IMR-90 (cell line): ENCODE data around the gene VPS37C. TPM values are rescaled to one million over a fixed set of nuclear protein-coding genes. Genes with fewer than 3 reads are reported as not detected.

Source experiments
- ATAC-seq: fragments of 200-7000 bp; cut with Tn5 transposase; 2 replicates; pipeline ENCODE4 v1.9.1; 2020; ENCODE audit warnings: low read depth, mild to moderate bottlenecking, moderate library complexity
- BruUV-seq: library from RNA; stranded (reverse); fragments of 400-500 nt; replicated peaks from 2 replicates; lab custom pipeline; 2021; lab: Mats Ljungman, UMichigan
- CTCF ChIA-PET: fragments of 300-600 bp; formaldehyde crosslinking; extraction: SDS; loops from one replicate; lab custom pipeline; 2021; ENCODE audit warnings: antibody characterized with exemption; lab: Yijun Ruan, JAX
- POLR2A ChIA-PET: fragments of 300-600 bp; sonication (Branson Sonifier 250); formaldehyde crosslinking; loops from one replicate; lab custom pipeline; 2022; ENCODE audit warnings: antibody characterized with exemption; ENCODE audit not compliant: unreplicated experiment; lab: Charles Lee
- DNase-seq: peaks from one replicate; pipeline ENCODE4 v3.0.0; 2013
- H2AFZ ChIP-seq: replicated peaks from 2 replicates; pipeline ENCODE3; 2013; ENCODE audit warnings: low read length, mild to moderate bottlenecking; ENCODE audit not compliant: poor library complexity
- H2AK5ac ChIP-seq: 2 replicates; pipeline ENCODE4 v1.6.1; 2013; ENCODE audit warnings: low read depth, low read length, inconsistent platforms
- H2AK9ac ChIP-seq: replicated peaks from 2 replicates; pipeline ENCODE3; 2013; ENCODE audit warnings: mild to moderate bottlenecking, low read depth, low read length, moderate library complexity; ENCODE audit not compliant: poor library complexity
- H2BK120ac ChIP-seq: 2 replicates; pipeline ENCODE4 v1.6.1; 2013; ENCODE audit warnings: low read depth, low read length, inconsistent platforms
- H2BK15ac ChIP-seq: 3 replicates; pipeline ENCODE4 v1.6.1; 2013; ENCODE audit warnings: low read depth, low read length, inconsistent platforms
- H2BK20ac ChIP-seq: 2 replicates; pipeline ENCODE4 v1.6.1; 2013; ENCODE audit warnings: low read depth, mild to moderate bottlenecking, inconsistent platforms, low read length, moderate library complexity
- H2BK5ac ChIP-seq: 2 replicates; pipeline ENCODE4 v1.6.1; 2013; ENCODE audit warnings: mild to moderate bottlenecking, low read depth, low read length, inconsistent platforms; ENCODE audit not compliant: poor library complexity, severe bottlenecking
- H3K14ac ChIP-seq: replicated peaks from 2 replicates; pipeline ENCODE4 v1.6.1; 2013; ENCODE audit warnings: low read depth, low read length, inconsistent platforms
- H3K18ac ChIP-seq: 2 replicates; pipeline ENCODE4 v1.6.1; 2013; ENCODE audit warnings: low read depth, low read length, control low read depth
- H3K23ac ChIP-seq: 2 replicates; pipeline ENCODE4 v1.6.1; 2013; ENCODE audit warnings: low read depth, low read length, inconsistent platforms
- H3K27ac ChIP-seq: 2 replicates; pipeline ENCODE4 v1.5.1; 2013; ENCODE audit warnings: mild to moderate bottlenecking, control low read depth, low read length; ENCODE audit not compliant: insufficient read depth
- H3K27me3 ChIP-seq: 2 replicates; pipeline ENCODE4 v1.6.1; 2013; ENCODE audit warnings: low read length; ENCODE audit not compliant: control insufficient read depth, insufficient read depth
- H3K36me3 ChIP-seq: 2 replicates; pipeline ENCODE4 v1.6.1; 2013; ENCODE audit warnings: low read length, mixed read lengths; ENCODE audit not compliant: control insufficient read depth, insufficient read depth
- H3K4ac ChIP-seq: 2 replicates; pipeline ENCODE4 v1.6.1; 2013; ENCODE audit warnings: low read depth, low read length, inconsistent platforms
- H3K4me1 ChIP-seq: 2 replicates; pipeline ENCODE4 v1.6.1; 2013; ENCODE audit warnings: low read length, mixed read lengths; ENCODE audit not compliant: control insufficient read depth, insufficient read depth
- H3K4me2 ChIP-seq: 2 replicates; pipeline ENCODE4 v1.6.1; 2013; ENCODE audit warnings: low read depth, mild to moderate bottlenecking, control low read depth, low read length, moderate library complexity
- H3K4me3 ChIP-seq: 2 replicates; pipeline ENCODE4 v1.5.1; 2013; ENCODE audit warnings: low read depth, mild to moderate bottlenecking, control low read depth, low read length, moderate library complexity; ENCODE audit not compliant: insufficient read depth
- H3K56ac ChIP-seq: 2 replicates; pipeline ENCODE4 v1.6.1; 2013; ENCODE audit warnings: low read length, inconsistent platforms; ENCODE audit not compliant: insufficient read depth; ENCODE audit errors: extremely low read depth
- H3K79me1 ChIP-seq, 2 experiments: 2 replicates each; pipeline ENCODE4 v1.6.1; 2013; ENCODE audit warnings: low read length in 2 of 2, inconsistent platforms in 1 of 2, low read depth in 1 of 2
- H3K9ac ChIP-seq: 2 replicates; pipeline ENCODE4 v1.6.1; 2013; ENCODE audit warnings: low read depth, low read length, control low read depth
- H3K9me1 ChIP-seq: 2 replicates; pipeline ENCODE4 v1.6.1; 2013; ENCODE audit warnings: low read length, inconsistent platforms; ENCODE audit not compliant: insufficient read depth
- H3K9me3 ChIP-seq: 2 replicates; pipeline ENCODE4 v1.6.1; 2013; ENCODE audit warnings: low read length; ENCODE audit not compliant: control insufficient read depth, insufficient read depth
- H4K20me1 ChIP-seq: 2 replicates; pipeline ENCODE4 v1.6.1; 2013; ENCODE audit warnings: low read length, inconsistent platforms; ENCODE audit not compliant: insufficient read depth
- H4K5ac ChIP-seq: 2 replicates; pipeline ENCODE4 v1.6.1; 2013; ENCODE audit warnings: mild to moderate bottlenecking, low read depth, low read length, control low read depth
- H4K8ac ChIP-seq, 2 experiments: 2 replicates each; pipeline ENCODE4 v1.6.1; 2013; ENCODE audit warnings: low read depth in 2 of 2, low read length in 2 of 2, control low read depth in 1 of 2, inconsistent platforms in 1 of 2
- H4K91ac ChIP-seq: 2 replicates; pipeline ENCODE4 v1.6.1; 2013; ENCODE audit warnings: low read depth, low read length, inconsistent platforms; ENCODE audit not compliant: insufficient read depth
- BHLHE40 ChIP-seq: fragments of 150-350 bp; IDR thresholded peaks from 2 replicates; pipeline ENCODE4 v1.6.1; 2016; ENCODE audit warnings: mild to moderate bottlenecking, low read depth, low read length
- CEBPB ChIP-seq: IDR thresholded peaks from 2 replicates; pipeline ENCODE4 v1.6.1; 2012; ENCODE audit warnings: low read depth, low read length, improper control_type of control experiment
- CHD1 ChIP-seq: IDR thresholded peaks from 2 replicates; pipeline ENCODE4 v1.6.1; 2012; ENCODE audit warnings: low read depth, low read length, improper control_type of control experiment
- CTCF ChIP-seq: conservative IDR thresholded peaks from 2 replicates; pipeline ENCODE4 v1.5.1; 2012; ENCODE audit warnings: mild to moderate bottlenecking, low read depth, low read length, improper control_type of control experiment
- ELK1 ChIP-seq: fragments of 150-350 bp; IDR thresholded peaks from 2 replicates; pipeline ENCODE4 v1.6.1; 2016; ENCODE audit warnings: low read depth, mild to moderate bottlenecking, low read length, moderate library complexity, borderline replicate concordance
- FOS ChIP-seq: fragments of 150-350 bp; IDR thresholded peaks from 2 replicates; pipeline ENCODE4 v1.6.1; 2016; ENCODE audit warnings: low read depth, low read length
- MAZ ChIP-seq: IDR thresholded peaks from 2 replicates; pipeline ENCODE4 v1.6.1; 2012; ENCODE audit warnings: low read depth, mild to moderate bottlenecking, low read length, improper control_type of control experiment, moderate library complexity, borderline replicate concordance
- MXI1 ChIP-seq: IDR thresholded peaks from 2 replicates; pipeline ENCODE4 v1.6.1; 2012; ENCODE audit warnings: low read depth, mild to moderate bottlenecking, low read length, moderate library complexity, borderline replicate concordance
- NFE2L2 ChIP-seq: fragments of 150-350 bp; IDR thresholded peaks from 2 replicates; pipeline ENCODE4 v1.6.1; 2016; ENCODE audit warnings: low read depth, mild to moderate bottlenecking, low read length
- POLR2A ChIP-seq: IDR thresholded peaks from 2 replicates; pipeline ENCODE4 v1.6.1; 2012; ENCODE audit warnings: mild to moderate bottlenecking, low read depth, low read length
- RAD21 ChIP-seq: IDR thresholded peaks from 2 replicates; pipeline ENCODE4 v1.6.1; 2012; ENCODE audit warnings: low read length, improper control_type of control experiment
- RCOR1 ChIP-seq: IDR thresholded peaks from 2 replicates; pipeline ENCODE4 v1.6.1; 2012; ENCODE audit warnings: mild to moderate bottlenecking, low read length, improper control_type of control experiment; ENCODE audit not compliant: insufficient replicate concordance
- RFX5 ChIP-seq: IDR thresholded peaks from 2 replicates; pipeline ENCODE4 v1.8.0; 2012; ENCODE audit warnings: low read depth, mild to moderate bottlenecking, low read length, moderate library complexity
- SMC3 ChIP-seq: fragments of 150-350 bp; IDR thresholded peaks from 2 replicates; pipeline ENCODE4 v1.6.1; 2016; ENCODE audit warnings: low read depth, mild to moderate bottlenecking, antibody characterized with exemption, low read length, moderate library complexity
- USF2 ChIP-seq: fragments of 150-350 bp; IDR thresholded peaks from 2 replicates; pipeline ENCODE4 v1.6.1; 2017; ENCODE audit warnings: mild to moderate bottlenecking, antibody characterized with exemption, low read length, low read depth
- WGBS, 2 experiments: methylation state at CpG; one replicate each; pipeline versions ENCODE4 v1.1.5 to v1.1.7; 2013; ENCODE audit warnings: missing lambda C conversion rate in 2 of 2; ENCODE audit not compliant: insufficient read length in 1 of 2; ENCODE audit errors: extremely low coverage in 2 of 2; 5-methylcytosine and 5-hydroxymethylcytosine counted together
- dilution Hi-C: fragments of 300-500 bp; cut with HindIII; formaldehyde crosslinking; loops from one replicate; pipeline ENCODE4 v1.14.3; 2018; ENCODE audit warnings: low sequenced_read_pairs; ENCODE audit not compliant: unreplicated experiment
- in situ Hi-C: fragments of 300-500 bp; cut with MboI; formaldehyde crosslinking; loops from 3 replicates; pipeline ENCODE4 v1.14.3; 2019; ENCODE audit warnings: low sequenced_read_pairs, inconsistent platforms, mixed read lengths
- intact Hi-C: fragments of 100-400 bp; cut with micrococcal nuclease; formaldehyde crosslinking; loops from 2 replicates; pipeline ENCODE4 v1.10.0; 2022
- polyA plus RNA-seq, 3 experiments: library from polyadenylated mRNA; depleted of rRNA; stranded (reverse); fragments of >200 nt; gene quantifications; 2 replicates each; pipeline ENCODE4 v1.2.3, GENCODE V29; 2012; ENCODE audit warnings: low replicate concordance in 1 of 3
- total RNA-seq: library from RNA; depleted of rRNA; stranded (reverse); fragments of >200 nt; gene quantifications from 2 replicates; pipeline ENCODE4 v1.2.3, GENCODE V29; 2012

The VPS37C gene
- total and polyA plus RNA-seq, 2 of the 4 experiments (the other 2 are of a cell fraction) = 3.2 to 13.2 TPM

- in situ Hi-C loops = no loop called here
- dilution Hi-C loops = no loop called here
- Histone ChIP-seq H3K4me3 (no peak overlapping the region), H4K91ac (no peak overlapping the region), H2BK20ac (no peak overlapping the region), H2AFZ (no peak overlapping the region), H3K36me3 (peaks cover 3% of the 10 kb centered on the region; the same call in 1 of the 2 replicates), H3K14ac (no peak overlapping the region), H3K23ac (no peak overlapping the region), H3K27ac (no peak overlapping the region), H4K20me1 (peaks cover 71% of the 10 kb centered on the region), H2BK15ac (no peak overlapping the region), H3K18ac (no peak overlapping the region), H3K27me3 (no peaks in the 10 kb centered on the region), H3K79me1 (peaks cover 52 to 83% of the 10 kb centered on the region in 2 experiments), H2AK9ac (no peak overlapping the region), H2AK5ac (no peak overlapping the region; the same call in 1 of the 2 replicates), H3K9ac (no peak overlapping the region), H4K8ac (no peak overlapping the region), H2BK120ac (no peak overlapping the region), H3K4me1 (peaks cover 10% of the 10 kb centered on the region), H3K4me2 (no peak overlapping the region), H3K56ac (no peak overlapping the region), H4K5ac (no peak overlapping the region), H3K4ac (no peak overlapping the region), H2BK5ac (no peak overlapping the region), H3K9me3 (no peaks in the 10 kb centered on the region), H3K9me1 (peaks cover 13% of the 10 kb centered on the region; the same call in 1 of the 2 replicates)
- ChIA-PET POLR2A (no interaction called here), CTCF (no interaction called here)
- ATAC-seq = no peak
- BruUV-seq = no TSS peak
- WGBS, 2 experiments = no CpG with 5 or more reads among the region's 17 CpGs
- intact Hi-C loops = no loop called here
- DNase-seq = no peak
- TF ChIP-seq MAZ = no peak
- TF ChIP-seq CEBPB = no peak
- TF ChIP-seq POLR2A = no peak
- no peak for TF ChIP-seq USF2
- TF ChIP-seq BHLHE40 = no peak
- TF ChIP-seq CTCF = no peak
- no peak for TF ChIP-seq RAD21
- TF ChIP-seq SMC3 = no peak
- TF ChIP-seq RCOR1 = no peak
- TF ChIP-seq FOS = no peak
- no peak for TF ChIP-seq NFE2L2
- no peak for TF ChIP-seq MXI1
- no peak for TF ChIP-seq RFX5
- TF ChIP-seq ELK1 = no peak
- TF ChIP-seq CHD1 = no peak
These were observed 15.8 kb downstream of the VPS37C start for GRCh38 chr11:61145228-61146005.
